ENCODE measurements around the gene FAM53A.

Gene FAM53A

GRCh38 chr4:1661695-1662094 is 22.4 kb downstream of the FAM53A start:
- H3K27me3 ChIP-seq (replicated peaks; ENCODE audit: control insufficient read depth, insufficient read depth, low read length), result no peaks in the 10 kb centered on the region
- no peak overlapping the region for H3K4me3 ChIP-seq (replicated peaks; ENCODE audit: low read depth, low read length)
- H3K36me3 ChIP-seq (ENCODE audit: control insufficient read depth, insufficient read depth, low read length), result no peaks in the 10 kb centered on the region
- no peak for TF ChIP-seq CTCF (IDR thresholded peaks at IDR 0.05; ENCODE audit: insufficient read depth, low read length, poor library complexity, severe bottlenecking)
- no peak for DNase-seq (ENCODE audit: extremely low read depth, insufficient read length)

GRCh38 chr4:1660948-1661677 is 23.0 kb downstream of the FAM53A start:
- Histone ChIP-seq H3K27me3 (replicated peaks; ENCODE audit: control insufficient read depth, insufficient read depth, low read length) (no peaks in the 10 kb centered on the region), H3K36me3 (ENCODE audit: control insufficient read depth, insufficient read depth, low read length) (no peaks in the 10 kb centered on the region), H3K4me3 (replicated peaks; ENCODE audit: low read depth, low read length) (no peak overlapping the region)
- TF ChIP-seq CTCF (IDR thresholded peaks at IDR 0.05; ENCODE audit: insufficient read depth, low read length, poor library complexity, severe bottlenecking), result no peak
- DNase-seq (ENCODE audit: extremely low read depth, insufficient read length), result no peak

- TF ChIP-seq CTCF (IDR thresholded peaks at IDR 0.05; ENCODE audit: insufficient read depth, low read length, poor library complexity, severe bottlenecking), result no peak
- no peak overlapping the region for H3K4me3 ChIP-seq (replicated peaks; ENCODE audit: low read depth, low read length)
- H3K27me3 ChIP-seq (replicated peaks; ENCODE audit: control insufficient read depth, insufficient read depth, low read length), result no peaks in the 10 kb centered on the region
- no peak for DNase-seq (ENCODE audit: extremely low read depth, insufficient read length)
- no peaks in the 10 kb centered on the region for H3K36me3 ChIP-seq (ENCODE audit: control insufficient read depth, insufficient read depth, low read length)
Measured at GRCh38 chr4:1659104-1660043, 24.7 kb downstream of the FAM53A start.

GRCh38 chr4:1658581-1658980 is 25.5 kb downstream of the FAM53A start:
- Histone ChIP-seq H3K27me3 (replicated peaks; ENCODE audit: control insufficient read depth, insufficient read depth, low read length) (no peaks in the 10 kb centered on the region), H3K36me3 (ENCODE audit: control insufficient read depth, insufficient read depth, low read length) (no peaks in the 10 kb centered on the region), H3K4me3 (replicated peaks; ENCODE audit: low read depth, low read length) (no peak overlapping the region)
- TF ChIP-seq CTCF (IDR thresholded peaks at IDR 0.05; ENCODE audit: insufficient read depth, low read length, poor library complexity, severe bottlenecking), result no peak
- no peak for DNase-seq (ENCODE audit: extremely low read depth, insufficient read length)

- Histone ChIP-seq H3K27me3 (replicated peaks; ENCODE audit: control insufficient read depth, insufficient read depth, low read length) (no peaks in the 10 kb centered on the region), H3K36me3 (ENCODE audit: control insufficient read depth, insufficient read depth, low read length) (no peaks in the 10 kb centered on the region), H3K4me3 (replicated peaks; ENCODE audit: low read depth, low read length) (no peak overlapping the region)
- TF ChIP-seq CTCF (IDR thresholded peaks at IDR 0.05; ENCODE audit: insufficient read depth, low read length, poor library complexity, severe bottlenecking), result no peak
- no peak for DNase-seq (ENCODE audit: extremely low read depth, insufficient read length)
Measured at GRCh38 chr4:1658146-1658545, 26.0 kb downstream of the FAM53A start.
